GM19328 (cell line): ENCODE data around the gene PKNOX1.
"Not testable (repeated sequence)": the region's sequence is repeated elsewhere in the genome, so short reads cannot be mapped to it uniquely, and the experiment has no call there.

Experiments
- ATAC-seq: cut with Tn5 transposase; IDR thresholded peaks from one replicate; pipeline ENCODE4 v1.9.1; 2021; ENCODE audit warnings: mild to moderate bottlenecking, moderate library complexity; ENCODE audit not compliant: unreplicated experiment

Gene PKNOX1

GRCh38 chr21:42951193-42951592 lies 23.2 kb upstream of the PKNOX1 start:
- not testable (repeated sequence) for ATAC-seq

- no peak for ATAC-seq
Measured at GRCh38 chr21:42956824-42957630, 17.3 kb upstream of the PKNOX1 start.

GRCh38 chr21:42958122-42958521 lies 16.2 kb upstream of the PKNOX1 start:
- ATAC-seq: not testable (repeated sequence)

GRCh38 chr21:42959728-42960127 lies 14.6 kb upstream of the PKNOX1 start:
- no peak for ATAC-seq

- no peak for ATAC-seq
Measured at GRCh38 chr21:42962380-42963007, 11.9 kb upstream of the PKNOX1 start.

- no peak for ATAC-seq
Measured at GRCh38 chr21:42964086-42964485, 10.3 kb upstream of the PKNOX1 start.

GRCh38 chr21:42964546-42965210 lies 9.7 kb upstream of the PKNOX1 start:
- no peak for ATAC-seq

GRCh38 chr21:42965211-42965560 lies 9.2 kb upstream of the PKNOX1 start:
- ATAC-seq: no peak

- ATAC-seq: not testable (repeated sequence)
Measured at GRCh38 chr21:42967616-42968015, 6.7 kb upstream of the PKNOX1 start.

- no peak for ATAC-seq
Measured at GRCh38 chr21:42969193-42969600, 5.2 kb upstream of the PKNOX1 start.

GRCh38 chr21:42970946-42971653 lies 3.3 kb upstream of the PKNOX1 start:
- no peak for ATAC-seq

GRCh38 chr21:42971897-42972275 lies 2.5 kb upstream of the PKNOX1 start:
- no peak for ATAC-seq

- no peak for ATAC-seq
Measured at GRCh38 chr21:42973309-42973990, 912 bp upstream of the PKNOX1 start.

GRCh38 chr21:42974832-42975820 lies 764 bp downstream of the PKNOX1 start:
- peak; percentile 33 for ATAC-seq

- no peak for ATAC-seq
Measured at GRCh38 chr21:42975886-42976608, 1.7 kb downstream of the PKNOX1 start.

- ATAC-seq: no peak
Measured at GRCh38 chr21:42980312-42981213, 6.2 kb downstream of the PKNOX1 start.

- no peak for ATAC-seq
Measured at GRCh38 chr21:42981214-42981523, 6.8 kb downstream of the PKNOX1 start.

- ATAC-seq: no peak
Measured at GRCh38 chr21:42981862-42982261, 7.5 kb downstream of the PKNOX1 start.
